Keratinocyte (primary cell): Measurements from ENCODE around the gene RHOT1.
A peak's percentile ranks its signal among the peaks of the same experiment; 100 is the strongest.

Source experiments
- CTCF ChIP-seq, 3 experiments: IDR thresholded peaks in 1 of 3; conservative IDR thresholded peaks in 1 of 3; optimal IDR thresholded peaks in 1 of 3; 2 replicates in 2 of 3; 3 replicates in 1 of 3; pipeline versions ENCODE3 to v1.5.1; 2011; ENCODE audit warnings: low read length in 3 of 3, mild to moderate bottlenecking in 3 of 3, moderate library complexity in 2 of 3, control low read depth in 1 of 3, inconsistent platforms in 1 of 3; ENCODE audit not compliant: insufficient read depth in 2 of 3; ENCODE audit errors: extremely low read depth in 1 of 3
- EZH2 ChIP-seq: IDR thresholded peaks from one replicate; pipeline ENCODE4 v1.6.1; 2012; ENCODE audit warnings: inconsistent platforms, mild to moderate bottlenecking, low read length, moderate library complexity

GRCh38 chr17:32266389-32267301, 124.3 kb downstream of the RHOT1 start:
- no peak for TF ChIP-seq CTCF (optimal IDR thresholded peaks at IDR 0.05 in 1 of 3, IDR thresholded peaks at IDR 0.05 in 1 of 3, conservative IDR thresholded peaks at IDR 0.05 in 1 of 3; ENCODE audit: extremely low read depth in 1 of 3, insufficient read depth in 2 of 3, low read length in 3 of 3)
- peak; percentile 100 for TF ChIP-seq EZH2
